Measurements from ENCODE around the gene HSPB2.
"Not testable (repeated sequence)": the region's sequence is repeated elsewhere in the genome, so short reads cannot be mapped to it uniquely, and the experiment has no call there.

Gene HSPB2

GRCh38 chr11:111916768-111917167, 4.2 kb downstream of the HSPB2 start:
- no peak for DNase-seq

- no peak for DNase-seq
Observed at GRCh38 chr11:111917312-111917711, 4.8 kb downstream of the HSPB2 start.

GRCh38 chr11:111917788-111918187, 5.3 kb downstream of the HSPB2 start:
- no peak for DNase-seq

- no peak for DNase-seq
Observed at GRCh38 chr11:111918390-111919256, 6.1 kb downstream of the HSPB2 start, which contains the start of gene C11orf52. Gene C11orf52, plus strand, starts transcription at chr11:111918913. Its CDS starts 60 bp downstream, at chr11:111918973.

GRCh38 chr11:111920908-111921307, 8.4 kb downstream of the HSPB2 start:
- no peak for DNase-seq

- no peak for DNase-seq
Observed at GRCh38 chr11:111921541-111922230, 9.2 kb downstream of the HSPB2 start.

GRCh38 chr11:111922803-111923202, 10.3 kb downstream of the HSPB2 start:
- DNase-seq: no peak

- DNase-seq: no peak
Observed at GRCh38 chr11:111923351-111923788, 10.8 kb downstream of the HSPB2 start.

GRCh38 chr11:111923951-111924350, 11.4 kb downstream of the HSPB2 start:
- no peak for DNase-seq

GRCh38 chr11:111925953-111926352, 13.4 kb downstream of the HSPB2 start:
- no peak for DNase-seq

GRCh38 chr11:111926505-111927391, 14.2 kb downstream of the HSPB2 start:
- DNase-seq: peak; percentile 91

GRCh38 chr11:111930472-111930871, 17.9 kb downstream of the HSPB2 start:
- no peak for DNase-seq

- no peak for DNase-seq
Observed at GRCh38 chr11:111932611-111932950, 20.0 kb downstream of the HSPB2 start.

GRCh38 chr11:111933176-111933575, 20.6 kb downstream of the HSPB2 start:
- DNase-seq: not testable (repeated sequence)

- no peak for DNase-seq
Observed at GRCh38 chr11:111933872-111934271, 21.3 kb downstream of the HSPB2 start.

- no peak for DNase-seq
Observed at GRCh38 chr11:111934306-111934705, 21.8 kb downstream of the HSPB2 start.

- no peak for DNase-seq
Observed at GRCh38 chr11:111935317-111936039, 22.9 kb downstream of the HSPB2 start.

GRCh38 chr11:111936040-111936540, 23.6 kb downstream of the HSPB2 start:
- DNase-seq: no peak

GRCh38 chr11:111937461-111937769, 24.9 kb downstream of the HSPB2 start:
- DNase-seq: no peak

- no peak for DNase-seq
Observed at GRCh38 chr11:111937844-111938243, 25.3 kb downstream of the HSPB2 start.

- DNase-seq: no peak
Observed at GRCh38 chr11:111938687-111939160, 26.2 kb downstream of the HSPB2 start.

All from activated T-cell treated with anti-CD3 and anti-CD28 coated beads for 4 hours (primary cell).